ENCODE data around the gene KDM4B. TPM values are rescaled to one million over a fixed set of nuclear protein-coding genes. Genes with fewer than 3 reads are reported as not detected.

KDM4B gene
- total RNA-seq, 1 experiment from 2014 or later, result 35.9 TPM

- Histone ChIP-seq H3K4me3 (replicated peaks in 1 of 2; ENCODE audit: low read depth in 1 of 2, low read length in 2 of 2) (no peak overlapping the region), H3K9ac (ENCODE audit: low read length) (no peak overlapping the region), H4K20me1 (ENCODE audit: insufficient read depth) (no peaks in the 10 kb centered on the region), H3K36me3 (ENCODE audit: control insufficient read depth in 1 of 2, insufficient read depth in 2 of 2, low read length in 2 of 2) (peaks cover 0 to 4% of the 10 kb centered on the region in 2 experiments; a peak in 1 of 4 replicates), H3K4me1 (ENCODE audit: control insufficient read depth in 1 of 2, insufficient read depth in 2 of 2, low read length in 2 of 2) (no peaks in the 10 kb centered on the region), H2AFZ (ENCODE audit: low read depth, low read length, poor library complexity, severe bottlenecking) (no peak overlapping the region), H3K9me2 (ENCODE audit: insufficient read depth) (no peaks in the 10 kb centered on the region), H3K79me2 (ENCODE audit: insufficient read depth, low read length) (no peaks in the 10 kb centered on the region), H3K4me2 (ENCODE audit: low read length) (no peak overlapping the region), H3K9me3 (ENCODE audit: control insufficient read depth in 1 of 2, insufficient read depth in 1 of 2, low read depth in 1 of 2, low read length in 2 of 2) (no peaks in the 10 kb centered on the region), H3K27ac (ENCODE audit: low read depth, low read length) (no peak overlapping the region), H3K27me3 (ENCODE audit: insufficient read depth, low read length) (no peaks in the 10 kb centered on the region)
- TF ChIP-seq SP1 (IDR thresholded peaks at IDR 0.05; ENCODE audit: low read depth) (no peak), ZFX (IDR thresholded peaks at IDR 0.05) (no peak), RAD21 (IDR thresholded peaks at IDR 0.05; ENCODE audit: low read depth) (no peak), CTCF (IDR thresholded peaks at IDR 0.05 in 2 of 3, conservative IDR thresholded peaks at IDR 0.05 in 1 of 3; ENCODE audit: borderline replicate concordance in 1 of 3, insufficient read depth in 1 of 3, low read depth in 2 of 3, low read length in 2 of 3) (no peak), EZH2phosphoT487 (IDR thresholded peaks at IDR 0.05; ENCODE audit: borderline replicate concordance) (no peak)
- TF ChIP-seq, protein P1, sequence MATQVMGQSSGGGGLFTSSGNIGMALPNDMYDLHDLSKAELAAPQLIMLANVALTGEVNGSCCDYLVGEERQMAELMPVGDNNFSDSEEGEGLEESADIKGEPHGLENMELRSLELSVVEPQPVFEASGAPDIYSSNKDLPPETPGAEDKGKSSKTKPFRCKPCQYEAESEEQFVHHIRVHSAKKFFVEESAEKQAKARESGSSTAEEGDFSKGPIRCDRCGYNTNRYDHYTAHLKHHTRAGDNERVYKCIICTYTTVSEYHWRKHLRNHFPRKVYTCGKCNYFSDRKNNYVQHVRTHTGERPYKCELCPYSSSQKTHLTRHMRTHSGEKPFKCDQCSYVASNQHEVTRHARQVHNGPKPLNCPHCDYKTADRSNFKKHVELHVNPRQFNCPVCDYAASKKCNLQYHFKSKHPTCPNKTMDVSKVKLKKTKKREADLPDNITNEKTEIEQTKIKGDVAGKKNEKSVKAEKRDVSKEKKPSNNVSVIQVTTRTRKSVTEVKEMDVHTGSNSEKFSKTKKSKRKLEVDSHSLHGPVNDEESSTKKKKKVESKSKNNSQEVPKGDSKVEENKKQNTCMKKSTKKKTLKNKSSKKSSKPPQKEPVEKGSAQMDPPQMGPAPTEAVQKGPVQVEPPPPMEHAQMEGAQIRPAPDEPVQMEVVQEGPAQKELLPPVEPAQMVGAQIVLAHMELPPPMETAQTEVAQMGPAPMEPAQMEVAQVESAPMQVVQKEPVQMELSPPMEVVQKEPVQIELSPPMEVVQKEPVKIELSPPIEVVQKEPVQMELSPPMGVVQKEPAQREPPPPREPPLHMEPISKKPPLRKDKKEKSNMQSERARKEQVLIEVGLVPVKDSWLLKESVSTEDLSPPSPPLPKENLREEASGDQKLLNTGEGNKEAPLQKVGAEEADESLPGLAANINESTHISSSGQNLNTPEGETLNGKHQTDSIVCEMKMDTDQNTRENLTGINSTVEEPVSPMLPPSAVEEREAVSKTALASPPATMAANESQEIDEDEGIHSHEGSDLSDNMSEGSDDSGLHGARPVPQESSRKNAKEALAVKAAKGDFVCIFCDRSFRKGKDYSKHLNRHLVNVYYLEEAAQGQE (IDR thresholded peaks at IDR 0.05; ENCODE audit: low read depth), result no peak
- no TSS peak for BruUV-seq (replicated peaks)
- DNase-seq (ENCODE audit: low read depth, low spot score) (no peak), ATAC-seq (no peak)
- POLR2A ChIA-PET, result no interaction called here
- CTCF ChIA-PET, result no interaction called here
- RAD21 ChIA-PET (ENCODE audit: low non-redundant PET in 1 of 2, low total read pairs in 2 of 2, uncharacterized antibody in 2 of 2, unreplicated experiment in 2 of 2), result no interaction called here
- intact Hi-C loops (cut with micrococcal nuclease), result no loop called here
These were observed 101.4 kb downstream of the KDM4B start for GRCh38 chr19:5070331-5070730.

All from HCT116 (cell line).